ENCODE data around the gene CUX1.

CUX1 gene

DNA sequence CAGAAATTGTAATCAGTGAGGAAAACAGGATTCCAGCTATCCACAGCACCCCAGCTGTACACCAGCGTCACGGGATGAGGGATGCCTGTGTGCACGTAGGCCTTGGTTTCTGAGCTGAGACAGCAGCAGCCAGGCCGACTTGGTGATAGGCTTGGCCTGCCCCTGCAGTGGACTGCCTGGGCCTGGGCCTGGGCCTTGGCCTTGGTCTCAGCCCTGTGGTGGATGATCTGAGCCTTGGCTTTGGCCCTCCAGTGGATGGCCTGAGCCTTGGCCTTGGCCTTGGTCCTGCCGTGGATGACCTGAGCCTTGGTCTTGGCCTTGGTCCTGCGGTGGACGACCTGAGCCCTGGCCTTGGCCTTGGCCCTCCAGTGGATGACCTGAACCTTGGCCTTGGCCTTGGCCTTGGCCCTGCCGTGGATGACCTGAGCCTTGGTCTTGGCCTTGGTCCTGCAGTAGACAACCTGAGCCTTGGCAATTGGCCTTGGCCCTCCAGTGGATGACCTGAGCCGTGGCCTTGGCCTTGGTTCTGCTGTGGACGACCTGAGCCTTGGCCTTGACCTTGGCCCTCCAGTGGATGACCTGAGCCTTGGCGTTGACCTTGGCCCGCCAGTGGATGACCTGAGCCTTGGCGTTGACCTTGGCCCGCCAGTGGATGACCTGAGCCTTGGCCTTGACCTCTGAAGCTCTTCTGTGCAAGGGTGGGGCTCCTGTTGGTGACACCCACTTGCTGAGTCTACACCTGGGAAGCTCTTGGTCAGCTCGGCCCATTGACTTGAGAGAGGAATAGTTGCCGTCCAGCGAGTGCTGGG is 93.8 kb downstream of the CUX1 start:
- TF ChIP-seq POLR2A (IDR thresholded peaks at IDR 0.05; ENCODE audit: low read depth, low read length) = no peak
- no peak for TF ChIP-seq POU2F2 (IDR thresholded peaks at IDR 0.05; ENCODE audit: low read depth, low read length)
- TF ChIP-seq POLR2AphosphoS5 (IDR thresholded peaks at IDR 0.05; ENCODE audit: low read depth, low read length) = no peak
- TF ChIP-seq TAF1 (IDR thresholded peaks at IDR 0.05; ENCODE audit: low read depth, low read length) = no peak
- DNase-seq (ENCODE audit: insufficient read length, low spot score) (no peak), FAIRE-seq (no peak)

DNA sequence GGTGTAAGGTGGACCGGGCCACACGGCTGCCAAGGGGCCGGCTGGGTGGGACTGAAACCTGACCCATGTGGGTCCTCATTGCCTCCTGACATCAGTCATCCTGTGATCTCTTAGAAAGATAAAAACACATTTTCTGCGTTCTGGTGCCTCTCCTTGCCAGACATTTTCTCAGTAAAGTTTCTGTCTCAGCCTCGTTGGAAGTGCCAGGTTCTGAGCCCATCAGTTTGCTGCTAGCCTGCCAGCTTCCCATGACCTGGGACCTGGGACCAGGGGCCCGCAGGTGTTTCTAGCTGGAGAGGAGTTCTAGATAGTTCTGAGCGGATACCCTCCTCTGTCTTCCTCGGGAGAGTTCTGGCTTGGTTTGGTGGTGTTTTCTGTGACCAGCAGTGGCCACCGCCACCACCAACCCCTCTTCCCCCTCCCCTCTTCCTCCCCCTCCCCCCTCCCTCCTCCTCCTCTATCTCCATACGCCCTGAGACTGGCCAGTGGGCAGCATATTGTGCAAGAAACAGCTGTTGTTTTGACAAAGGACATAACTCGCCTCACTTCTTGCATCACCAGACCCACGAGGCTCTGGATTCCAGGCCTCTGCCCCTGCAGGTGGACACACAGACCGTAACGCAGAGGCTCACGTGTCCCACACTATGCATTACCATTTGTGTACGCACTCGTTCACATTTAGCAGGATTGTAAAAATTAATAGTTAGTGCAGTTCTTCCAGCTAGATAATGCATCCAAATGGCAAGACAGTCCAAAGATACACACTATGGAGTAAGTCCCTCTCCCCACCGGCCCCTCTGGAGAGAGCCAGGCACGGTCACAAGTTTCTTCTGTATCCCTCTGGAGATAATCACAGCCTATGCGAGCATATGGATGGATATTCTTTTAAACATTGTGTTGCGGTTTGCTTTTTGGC is 94.6 kb downstream of the CUX1 start:
- TF ChIP-seq TAF1 (IDR thresholded peaks at IDR 0.05; ENCODE audit: low read depth, low read length) (no peak), PAX5 (IDR thresholded peaks at IDR 0.05; ENCODE audit: insufficient read depth, low read length, severe bottlenecking) (no peak), POU2F2 (IDR thresholded peaks at IDR 0.05; ENCODE audit: low read depth, low read length) (no peak), POLR2A (IDR thresholded peaks at IDR 0.05; ENCODE audit: low read depth, low read length) (no peak), POLR2AphosphoS5 (IDR thresholded peaks at IDR 0.05; ENCODE audit: low read depth, low read length) (no peak), SPI1 (IDR thresholded peaks at IDR 0.05; ENCODE audit: low read depth, low read length) (no peak)
- DNase-seq (ENCODE audit: insufficient read length, low spot score) (no peak), FAIRE-seq (no peak)

DNA sequence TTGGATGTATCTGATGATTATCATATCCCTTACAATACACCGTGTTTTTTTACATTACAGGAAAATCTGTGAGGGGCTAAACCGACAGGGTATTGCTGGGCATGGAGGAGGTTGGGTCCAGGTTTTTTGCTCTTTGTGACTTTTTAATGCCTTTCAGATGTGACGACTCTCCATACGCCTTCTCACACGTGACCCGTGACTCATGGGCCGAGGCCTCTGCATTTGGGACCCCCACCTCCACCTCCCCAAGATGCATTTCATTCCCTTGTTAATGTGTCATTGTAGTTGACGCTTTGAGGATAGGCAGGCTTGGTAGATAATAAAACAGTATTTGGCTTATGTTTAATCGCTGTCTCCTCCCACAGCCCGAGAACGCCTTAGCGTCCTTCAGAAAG is 95.3 kb downstream of the CUX1 start:
- FAIRE-seq (no peak), DNase-seq (ENCODE audit: insufficient read length, low spot score) (no peak)
- TF ChIP-seq TAF1 (IDR thresholded peaks at IDR 0.05; ENCODE audit: low read depth, low read length) = no peak
- no peak for TF ChIP-seq POU2F2 (IDR thresholded peaks at IDR 0.05; ENCODE audit: low read depth, low read length)
- no peak for TF ChIP-seq PAX5 (IDR thresholded peaks at IDR 0.05; ENCODE audit: insufficient read depth, low read length, severe bottlenecking)
- TF ChIP-seq POLR2AphosphoS5 (IDR thresholded peaks at IDR 0.05; ENCODE audit: low read depth, low read length) = no peak
- no peak for TF ChIP-seq SPI1 (IDR thresholded peaks at IDR 0.05; ENCODE audit: low read depth, low read length)

DNA sequence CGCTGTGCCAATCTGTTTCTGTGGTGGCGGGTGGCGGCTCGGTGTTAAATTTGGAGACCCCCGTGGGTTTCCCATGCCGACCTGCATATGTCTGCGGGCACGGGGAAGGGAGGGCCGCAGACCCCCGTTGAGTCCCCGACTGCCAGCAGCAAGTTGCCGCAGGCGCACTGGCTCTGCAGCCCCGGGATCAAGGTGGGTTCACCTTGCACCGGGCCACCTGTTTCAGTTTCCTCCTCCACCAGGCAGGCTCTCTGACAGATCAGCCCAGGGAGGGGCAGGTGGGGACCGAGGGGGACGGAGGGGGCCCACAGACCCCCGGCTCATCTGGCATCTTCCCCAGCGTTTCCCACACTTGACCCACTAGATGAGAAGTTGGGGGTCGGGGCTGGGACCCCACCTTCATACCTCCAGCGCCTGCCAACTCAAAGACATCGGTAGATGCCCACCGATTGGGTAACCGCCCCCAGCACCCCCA is 95.9 kb downstream of the CUX1 start:
- no peak for DNase-seq (ENCODE audit: insufficient read length, low spot score)
- TF ChIP-seq POLR2AphosphoS5 (IDR thresholded peaks at IDR 0.05; ENCODE audit: low read depth, low read length) = no peak
- FAIRE-seq = no peak

DNA sequence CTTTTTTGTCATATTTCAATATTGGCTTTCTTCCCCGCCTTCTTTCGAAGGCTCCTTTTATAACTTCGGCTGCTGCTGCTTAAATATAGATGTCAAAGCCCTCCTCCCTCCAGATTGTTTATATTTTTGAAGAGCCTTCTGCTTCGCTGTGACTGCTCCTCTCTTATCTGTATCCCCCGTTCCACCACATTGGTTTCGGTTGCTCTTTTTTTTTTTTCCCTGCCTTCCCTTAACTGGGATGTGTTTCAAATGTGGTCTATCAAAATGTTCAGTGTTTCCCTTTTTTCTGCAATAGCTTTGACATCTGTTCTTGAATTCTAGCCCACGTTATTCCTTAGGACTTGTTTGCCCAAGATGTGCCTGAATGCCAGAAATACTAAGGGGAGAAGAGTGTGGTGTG is 96.4 kb downstream of the CUX1 start:
- DNase-seq (ENCODE audit: insufficient read length, low spot score) (no peak), FAIRE-seq (no peak)
- no peak for TF ChIP-seq TAF1 (IDR thresholded peaks at IDR 0.05; ENCODE audit: low read depth, low read length)
- no peak for TF ChIP-seq POU2F2 (IDR thresholded peaks at IDR 0.05; ENCODE audit: low read depth, low read length)
- no peak for TF ChIP-seq SPI1 (IDR thresholded peaks at IDR 0.05; ENCODE audit: low read depth, low read length)
- no peak for TF ChIP-seq PAX5 (IDR thresholded peaks at IDR 0.05; ENCODE audit: insufficient read depth, low read length, severe bottlenecking)
- TF ChIP-seq POLR2A (IDR thresholded peaks at IDR 0.05; ENCODE audit: low read depth, low read length) = no peak
- TF ChIP-seq POLR2AphosphoS5 (IDR thresholded peaks at IDR 0.05; ENCODE audit: low read depth, low read length) = no peak

DNA sequence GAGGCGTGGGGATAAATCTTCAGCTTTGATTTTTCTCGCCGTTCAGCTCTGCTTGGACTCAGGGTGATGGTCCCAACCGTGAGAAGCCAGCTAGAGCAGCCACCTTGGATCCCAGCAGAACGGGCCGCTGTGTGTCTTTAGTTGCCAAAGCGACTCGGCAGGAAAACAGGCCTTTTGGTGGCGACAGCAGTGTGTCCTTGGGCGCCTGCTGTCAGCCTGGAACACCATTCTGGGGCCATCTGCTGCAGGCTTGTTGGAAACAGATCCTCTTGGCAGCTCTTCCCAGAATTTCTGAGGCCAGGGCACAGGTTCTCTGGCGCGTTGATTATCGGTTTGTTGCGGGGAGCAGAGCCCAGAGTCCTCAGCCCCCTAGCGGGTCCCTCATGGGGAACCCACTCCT is 97.6 kb downstream of the CUX1 start:
- TF ChIP-seq TAF1 (IDR thresholded peaks at IDR 0.05; ENCODE audit: low read depth, low read length) (no peak), PAX5 (IDR thresholded peaks at IDR 0.05; ENCODE audit: insufficient read depth, low read length, severe bottlenecking) (no peak), POLR2A (IDR thresholded peaks at IDR 0.05; ENCODE audit: low read depth, low read length) (no peak), POU2F2 (IDR thresholded peaks at IDR 0.05; ENCODE audit: low read depth, low read length) (no peak), SPI1 (IDR thresholded peaks at IDR 0.05; ENCODE audit: low read depth, low read length) (no peak)
- no peak for DNase-seq (ENCODE audit: insufficient read length, low spot score)
- FAIRE-seq = no peak

DNA sequence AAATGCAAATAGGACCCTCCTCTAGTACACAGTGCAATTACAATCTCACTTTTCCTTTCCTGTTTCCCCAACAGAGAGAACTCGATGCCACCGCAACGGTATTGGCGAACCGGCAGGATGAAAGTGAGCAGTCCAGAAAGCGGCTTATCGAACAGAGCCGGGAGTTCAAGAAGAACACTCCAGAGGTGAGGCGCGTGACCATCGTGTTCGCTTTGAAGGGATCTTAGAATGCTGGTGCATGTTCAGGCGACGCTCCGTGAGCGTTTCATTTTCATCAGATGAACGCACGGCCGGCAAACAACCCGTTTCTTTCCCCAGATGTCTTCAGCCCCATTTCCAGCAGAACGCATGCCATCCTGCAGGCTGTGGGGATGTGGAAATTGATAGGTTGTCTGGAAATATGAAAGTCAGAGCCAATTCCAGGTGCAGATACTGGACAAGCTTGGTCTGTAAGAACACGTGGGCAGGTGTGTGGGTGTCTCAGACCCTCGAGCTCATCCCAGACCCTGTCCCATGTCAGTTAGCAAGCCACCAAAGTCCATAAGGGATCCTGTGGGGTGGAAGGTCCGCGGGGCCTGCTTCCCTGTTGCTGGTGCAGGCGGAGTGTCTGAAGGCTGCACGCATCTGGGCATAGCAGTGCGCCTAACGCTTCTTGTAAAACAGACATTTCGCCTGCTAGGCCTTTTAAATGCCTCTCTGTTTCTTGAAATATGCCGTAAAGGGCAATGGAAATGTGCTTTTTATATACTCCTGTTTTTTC is 98.8 kb downstream of the CUX1 start:
- TF ChIP-seq PAX5 (IDR thresholded peaks at IDR 0.05; ENCODE audit: insufficient read depth, low read length, severe bottlenecking) = no peak
- no peak for TF ChIP-seq POLR2AphosphoS5 (IDR thresholded peaks at IDR 0.05; ENCODE audit: low read depth, low read length)
- no peak for TF ChIP-seq POU2F2 (IDR thresholded peaks at IDR 0.05; ENCODE audit: low read depth, low read length)
- no peak for TF ChIP-seq TAF1 (IDR thresholded peaks at IDR 0.05; ENCODE audit: low read depth, low read length)
- no peak for TF ChIP-seq POLR2A (IDR thresholded peaks at IDR 0.05; ENCODE audit: low read depth, low read length)
- TF ChIP-seq SPI1 (IDR thresholded peaks at IDR 0.05; ENCODE audit: low read depth, low read length) = no peak
- no peak for FAIRE-seq
- DNase-seq (ENCODE audit: insufficient read length, low spot score) = no peak

DNA sequence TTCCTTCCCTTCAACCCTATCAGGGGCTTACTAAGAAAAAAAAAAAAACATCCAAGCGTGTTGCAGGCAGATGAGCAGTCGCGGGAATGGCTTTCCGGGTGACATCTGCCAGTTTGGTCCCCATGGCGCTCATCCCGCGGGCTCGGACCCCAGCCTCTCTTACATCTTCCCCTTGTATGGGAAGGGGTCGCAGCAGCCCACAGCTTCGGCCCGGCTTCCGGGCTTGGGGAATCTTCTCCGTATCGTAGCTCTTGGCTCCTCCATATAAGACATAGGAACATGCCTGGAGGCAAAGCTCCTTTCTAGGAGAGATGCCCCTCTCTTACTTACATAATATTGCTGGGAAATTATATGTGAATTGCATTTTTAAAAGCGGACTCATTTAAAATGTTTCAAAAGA is 99.5 kb downstream of the CUX1 start:
- FAIRE-seq = no peak
- no peak for TF ChIP-seq TAF1 (IDR thresholded peaks at IDR 0.05; ENCODE audit: low read depth, low read length)
- TF ChIP-seq POU2F2 (IDR thresholded peaks at IDR 0.05; ENCODE audit: low read depth, low read length) = no peak
- no peak for TF ChIP-seq POLR2AphosphoS5 (IDR thresholded peaks at IDR 0.05; ENCODE audit: low read depth, low read length)
- TF ChIP-seq PAX5 (IDR thresholded peaks at IDR 0.05; ENCODE audit: insufficient read depth, low read length, severe bottlenecking) = no peak
- TF ChIP-seq POLR2A (IDR thresholded peaks at IDR 0.05; ENCODE audit: low read depth, low read length) = no peak
- TF ChIP-seq SPI1 (IDR thresholded peaks at IDR 0.05; ENCODE audit: low read depth, low read length) = no peak
- no peak for DNase-seq (ENCODE audit: insufficient read length, low spot score)

DNA sequence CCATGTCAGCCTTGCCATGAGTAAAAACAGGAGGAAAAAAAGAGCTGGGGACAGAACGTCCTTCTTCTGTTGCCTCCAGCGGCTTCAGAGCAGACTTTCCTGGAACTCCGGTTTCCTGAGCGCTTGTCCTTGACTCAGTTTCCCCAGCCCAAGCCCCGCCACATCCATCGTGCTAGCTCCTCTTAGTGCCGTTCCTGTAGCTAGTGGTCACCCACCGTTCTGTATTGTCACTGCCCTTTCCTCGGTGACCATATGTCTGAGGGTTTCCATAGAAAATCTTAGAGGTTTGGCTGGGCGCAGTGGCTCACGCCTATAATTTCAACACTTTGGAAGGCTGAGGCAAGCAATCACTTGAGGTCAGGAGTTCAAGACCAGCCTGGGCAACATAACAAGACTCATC is 100.1 kb downstream of the CUX1 start:
- DNase-seq (ENCODE audit: insufficient read length, low spot score) (no peak), FAIRE-seq (no peak)
- no peak for TF ChIP-seq TAF1 (IDR thresholded peaks at IDR 0.05; ENCODE audit: low read depth, low read length)
- no peak for TF ChIP-seq SPI1 (IDR thresholded peaks at IDR 0.05; ENCODE audit: low read depth, low read length)
- TF ChIP-seq POLR2AphosphoS5 (IDR thresholded peaks at IDR 0.05; ENCODE audit: low read depth, low read length) = no peak
- no peak for TF ChIP-seq POLR2A (IDR thresholded peaks at IDR 0.05; ENCODE audit: low read depth, low read length)
- no peak for TF ChIP-seq PAX5 (IDR thresholded peaks at IDR 0.05; ENCODE audit: insufficient read depth, low read length, severe bottlenecking)
- TF ChIP-seq POU2F2 (IDR thresholded peaks at IDR 0.05; ENCODE audit: low read depth, low read length) = no peak

All from GM12891 (cell line).